T-helper 2 cell treated with Interferon-gamma antibody and Interleukin-4, amounts not matched to agents 100 ng/mL and 5 ng/mL, for 36 hours (primary cell): Measurements from ENCODE around the gene EPDR1. TPM values are rescaled to one million over a fixed set of nuclear protein-coding genes. Genes with fewer than 3 reads are reported as not detected.

Experiments
- intact Hi-C: fragments of 100-400 bp; cut with micrococcal nuclease; formaldehyde crosslinking; loops from one replicate; pipeline ENCODE4 v1.15.1; 2023
- total RNA-seq: library from RNA; stranded (reverse); gene quantifications from 2 replicates; pipeline ENCODE4 v1.2.3, GENCODE V29; 2022

Gene EPDR1
- total RNA-seq, 1 donor from 2014 or later: 0.36 TPM

- intact Hi-C loops: no loop called here
Measured at GRCh38 chr7:37973915-37974314, 53.5 kb downstream of the EPDR1 start.

GRCh38 chr7:37974711-37975110 is 54.3 kb downstream of the EPDR1 start:
- intact Hi-C loops: no loop called here

- intact Hi-C loops: no loop called here
Measured at GRCh38 chr7:37977243-37977642, 56.8 kb downstream of the EPDR1 start.

GRCh38 chr7:37981664-37982063 is 61.2 kb downstream of the EPDR1 start:
- intact Hi-C loops: no loop called here

GRCh38 chr7:37982423-37982822 is 62.0 kb downstream of the EPDR1 start:
- intact Hi-C loops: no loop called here

GRCh38 chr7:37984750-37985390 is 64.4 kb downstream of the EPDR1 start:
- intact Hi-C loops: no loop called here

GRCh38 chr7:37986908-37987330 is 66.5 kb downstream of the EPDR1 start:
- intact Hi-C loops: no loop called here

- intact Hi-C loops: no loop called here
Measured at GRCh38 chr7:37987732-37988131, 67.3 kb downstream of the EPDR1 start.

- intact Hi-C loops: no loop called here
Measured at GRCh38 chr7:37988721-37989650, 68.5 kb downstream of the EPDR1 start.

- intact Hi-C loops: no loop called here
Measured at GRCh38 chr7:37990337-37990736, 69.9 kb downstream of the EPDR1 start.

GRCh38 chr7:37993060-37993501 is 72.6 kb downstream of the EPDR1 start:
- intact Hi-C loops: no loop called here

GRCh38 chr7:37999673-38000072 is 79.2 kb downstream of the EPDR1 start:
- intact Hi-C loops: no loop called here

- intact Hi-C loops: no loop called here
Measured at GRCh38 chr7:38000272-38000671, 79.8 kb downstream of the EPDR1 start.

Other genes starting within 250 kb of the EPDR1 start
- gene GPR141, start 236.9 kb upstream of the EPDR1 start, total RNA-seq: not detected in 2 replicates
- gene NME8, start 72.0 kb upstream of the EPDR1 start, total RNA-seq: not detected in 2 replicates
- not detected in 2 replicates for gene SFRP4, start 3.8 kb upstream of the EPDR1 start, total RNA-seq